Thyroid gland (tissue), 4 donors: ENCODE results near the gene ABR. TPM values are rescaled to one million over a fixed set of nuclear protein-coding genes. Genes with fewer than 3 reads are reported as not detected.

Experiments used
- DNase-seq, 2 donors: peaks; one replicate each; pipeline ENCODE4 v3.0.0-alpha.2; 2019
- H3K27ac ChIP-seq, 3 donors: fragments of 200-600 bp; sonication (generic); 1 replicate in 2 of 3; 2 replicates in 1 of 3; pipeline ENCODE4 v1.5.1; 2016 to 2019; ENCODE audit warnings: mild to moderate bottlenecking in 1 of 3, moderate library complexity in 1 of 3
- H3K27me3 ChIP-seq: fragments of 200-600 bp; sonication (generic); one replicate; pipeline ENCODE4 v1.5.1; 2019
- H3K36me3 ChIP-seq, 2 donors: fragments of 200-600 bp; sonication (generic); one replicate each; pipeline ENCODE4 v1.5.1; 2016 to 2019
- H3K4me1 ChIP-seq, 2 donors: fragments of 200-600 bp; sonication (generic); one replicate each; pipeline ENCODE4 v1.5.1; 2017 to 2019
- H3K4me3 ChIP-seq, 3 donors: fragments of 200-600 bp; sonication (generic); replicated peaks in 1 of 3; 1 replicate in 2 of 3; 2 replicates in 1 of 3; pipeline ENCODE4 v1.5.1; 2016; ENCODE audit warnings: mild to moderate bottlenecking in 1 of 3
- H3K9me3 ChIP-seq: fragments of 200-600 bp; sonication (generic); one replicate; pipeline ENCODE4 v1.5.1; 2017
- POLR2A ChIP-seq, 2 donors: fragments of 450-650 bp; IDR thresholded peaks; one replicate each; pipeline ENCODE4 v1.6.1; 2017; ENCODE audit warnings: antibody characterized with exemption in 2 of 2, mild to moderate bottlenecking in 2 of 2, moderate library complexity in 1 of 2
- WGBS, 2 donors: methylation state at CpG; one replicate each; pipeline ENCODE4 v1.1.5; 2017; 5-methylcytosine and 5-hydroxymethylcytosine counted together
- intact Hi-C: fragments of 100-400 bp; cut with DNase I; formaldehyde crosslinking; loops from one replicate; pipeline ENCODE4 v1.15.1; 2023
- total RNA-seq, 4 donors: library from RNA; depleted of rRNA; stranded (reverse); fragments of >200 nt; gene quantifications; one replicate each; pipeline ENCODE4 v1.2.3, GENCODE V29; 2016
- TF ChIP-seq, protein P1 (sequence below), 6 experiments: fragments of 200-600 bp in 3 of 6; fragments of 450-650 bp in 3 of 6; sonication (generic) in 3 of 6; IDR thresholded peaks; one replicate each; pipeline ENCODE4 v1.5.1; 2016 to 2019; ENCODE audit warnings: antibody characterized with exemption in 6 of 6, mild to moderate bottlenecking in 2 of 6, inconsistent platforms in 1 of 6, moderate library complexity in 1 of 6

The ABR gene
- total RNA-seq, 4 donors from 2014 or later: 23.7 to 33.7 (median 31.5) TPM

DNA sequence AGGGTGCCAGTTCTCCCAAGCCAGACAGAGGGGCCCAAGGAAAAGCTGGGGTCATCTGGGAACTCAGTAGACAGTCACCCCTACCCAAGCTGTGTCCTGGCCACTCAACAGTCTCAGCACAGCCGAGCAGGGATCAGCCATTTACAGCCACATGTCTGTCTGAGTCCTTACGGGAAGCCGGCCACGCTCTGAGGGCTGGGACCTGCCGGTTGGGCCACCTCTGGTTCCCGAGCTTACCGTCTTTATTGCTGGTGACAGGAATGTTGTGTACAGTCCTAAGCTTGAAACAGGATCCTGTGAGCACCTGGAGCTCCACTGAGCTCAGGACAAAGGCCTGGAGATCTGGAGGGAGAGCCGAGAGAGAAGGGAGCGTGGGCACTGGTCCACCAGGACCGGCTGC is 123.0 kb downstream of the ABR start:
- H3K9me3 ChIP-seq: no peaks in the 10 kb centered on the region
- TF ChIP-seq, protein P1, sequence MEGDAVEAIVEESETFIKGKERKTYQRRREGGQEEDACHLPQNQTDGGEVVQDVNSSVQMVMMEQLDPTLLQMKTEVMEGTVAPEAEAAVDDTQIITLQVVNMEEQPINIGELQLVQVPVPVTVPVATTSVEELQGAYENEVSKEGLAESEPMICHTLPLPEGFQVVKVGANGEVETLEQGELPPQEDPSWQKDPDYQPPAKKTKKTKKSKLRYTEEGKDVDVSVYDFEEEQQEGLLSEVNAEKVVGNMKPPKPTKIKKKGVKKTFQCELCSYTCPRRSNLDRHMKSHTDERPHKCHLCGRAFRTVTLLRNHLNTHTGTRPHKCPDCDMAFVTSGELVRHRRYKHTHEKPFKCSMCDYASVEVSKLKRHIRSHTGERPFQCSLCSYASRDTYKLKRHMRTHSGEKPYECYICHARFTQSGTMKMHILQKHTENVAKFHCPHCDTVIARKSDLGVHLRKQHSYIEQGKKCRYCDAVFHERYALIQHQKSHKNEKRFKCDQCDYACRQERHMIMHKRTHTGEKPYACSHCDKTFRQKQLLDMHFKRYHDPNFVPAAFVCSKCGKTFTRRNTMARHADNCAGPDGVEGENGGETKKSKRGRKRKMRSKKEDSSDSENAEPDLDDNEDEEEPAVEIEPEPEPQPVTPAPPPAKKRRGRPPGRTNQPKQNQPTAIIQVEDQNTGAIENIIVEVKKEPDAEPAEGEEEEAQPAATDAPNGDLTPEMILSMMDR (IDR thresholded peaks at IDR 0.05): no peak
- TF ChIP-seq POLR2A (IDR thresholded peaks at IDR 0.05): no peak
- WGBS, 2 donors: 75 to 84% methylated on average over 10 of the region's 10 CpGs
- no peak overlapping the region for H3K27ac ChIP-seq
- H3K36me3 ChIP-seq: peaks cover 0 to 12% of the 10 kb centered on the region in 2 donors
- peaks cover 0 to 4% of the 10 kb centered on the region in 2 donors for H3K4me1 ChIP-seq
- H3K4me3 ChIP-seq: no peak overlapping the region
- intact Hi-C loops: loop anchor here (10.0 kb wide), 1 partner anchor 262 kb away; no protein-coding TSS in a partner anchor
- DNase-seq: no peak
- H3K27me3 ChIP-seq: no peaks in the 10 kb centered on the region

DNA sequence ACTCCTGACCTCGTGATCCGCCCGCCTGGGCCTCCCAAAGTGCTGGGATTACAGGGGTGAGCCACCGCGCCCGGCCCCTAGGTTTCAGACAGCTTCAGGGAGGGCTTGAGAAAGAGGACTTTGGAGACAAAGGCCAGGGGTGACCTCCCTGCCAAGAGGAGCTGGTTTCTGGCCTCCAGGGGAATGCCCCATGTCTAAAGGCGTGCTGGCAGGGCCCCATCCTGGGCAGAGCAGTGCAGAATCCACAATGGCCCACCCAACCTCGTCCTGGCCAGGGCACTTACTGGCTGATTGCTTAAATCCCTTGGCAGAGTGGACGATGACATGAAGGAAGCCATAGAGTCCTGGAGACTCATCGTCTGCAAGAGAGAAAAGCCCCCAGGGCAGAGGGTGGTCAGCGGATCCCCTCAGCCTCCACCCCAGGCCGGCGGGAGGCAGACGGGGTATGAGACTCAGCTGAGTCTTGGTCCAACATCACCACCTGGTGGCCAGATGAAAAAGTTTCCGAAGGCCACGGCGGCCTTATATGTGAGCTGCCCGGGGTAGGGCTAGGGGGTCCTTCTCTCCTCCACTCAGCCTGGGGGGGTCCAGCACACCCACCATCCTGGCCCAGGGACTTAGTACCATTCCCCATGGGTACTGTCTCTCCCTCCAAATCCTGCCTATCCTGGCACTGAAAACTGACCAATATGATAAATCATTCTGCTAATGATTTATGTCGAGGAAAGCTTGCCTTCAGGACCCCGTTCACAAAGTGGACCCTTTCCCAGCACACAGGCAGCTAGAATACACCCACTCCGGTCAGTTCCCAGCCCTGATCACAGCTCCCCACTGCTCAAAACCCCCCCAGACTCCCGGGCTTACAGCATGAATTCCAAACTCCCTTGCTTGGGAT is 123.8 kb downstream of the ABR start:
- H3K27me3 ChIP-seq: no peaks in the 10 kb centered on the region
- peaks cover 0 to 4% of the 10 kb centered on the region in 2 donors for H3K4me1 ChIP-seq
- no peak overlapping the region for H3K27ac ChIP-seq
- TF ChIP-seq, protein P1 (IDR thresholded peaks at IDR 0.05): peak; percentile 44 to 74 (median 66)
- TF ChIP-seq POLR2A (IDR thresholded peaks at IDR 0.05): no peak
- H3K4me3 ChIP-seq: no peak overlapping the region
- DNase-seq: peak; percentile 53 to 64
- peaks cover 0 to 12% of the 10 kb centered on the region in 2 donors for H3K36me3 ChIP-seq
- no peaks in the 10 kb centered on the region for H3K9me3 ChIP-seq
- intact Hi-C loops: loop anchor here (10.0 kb wide), 1 partner anchor 261 kb away; no protein-coding TSS in a partner anchor
- 56 to 61% methylated on average over 18 to 22 of the region's 22 CpGs for WGBS, 2 donors

DNA sequence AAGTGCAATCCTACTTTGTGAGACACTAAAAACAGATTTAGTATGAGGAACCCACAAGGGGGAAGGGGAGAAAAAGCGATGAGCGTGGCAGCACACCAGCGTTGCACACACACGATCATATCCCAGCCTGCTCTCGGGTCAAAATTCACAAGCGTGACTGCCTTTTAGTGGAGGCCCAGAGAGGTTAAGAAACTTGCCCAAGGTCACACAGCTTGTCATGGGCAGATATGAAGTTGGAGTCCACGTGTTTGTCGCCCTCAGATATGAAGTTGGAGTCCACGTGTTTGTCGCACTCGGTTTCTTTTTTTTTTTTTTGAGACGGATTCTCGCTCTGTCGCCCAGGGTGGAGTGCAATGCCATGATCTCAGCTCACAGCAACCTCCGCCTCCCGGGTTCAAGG is 124.5 kb downstream of the ABR start:
- Histone ChIP-seq H3K4me1 (peaks cover 0 to 4% of the 10 kb centered on the region in 2 donors), H3K36me3 (peaks cover 0 to 12% of the 10 kb centered on the region in 2 donors), H3K27ac (no peak overlapping the region), H3K9me3 (no peaks in the 10 kb centered on the region), H3K27me3 (no peaks in the 10 kb centered on the region), H3K4me3 (no peak overlapping the region)
- no peak for DNase-seq
- intact Hi-C loops: loop anchor here (10.0 kb wide), 1 partner anchor 260 kb away; no protein-coding TSS in a partner anchor
- 87 to 89% methylated on average over 16 of the region's 16 CpGs for WGBS, 2 donors
- TF ChIP-seq, protein P1 (IDR thresholded peaks at IDR 0.05): no peak
- no peak for TF ChIP-seq POLR2A (IDR thresholded peaks at IDR 0.05)

DNA sequence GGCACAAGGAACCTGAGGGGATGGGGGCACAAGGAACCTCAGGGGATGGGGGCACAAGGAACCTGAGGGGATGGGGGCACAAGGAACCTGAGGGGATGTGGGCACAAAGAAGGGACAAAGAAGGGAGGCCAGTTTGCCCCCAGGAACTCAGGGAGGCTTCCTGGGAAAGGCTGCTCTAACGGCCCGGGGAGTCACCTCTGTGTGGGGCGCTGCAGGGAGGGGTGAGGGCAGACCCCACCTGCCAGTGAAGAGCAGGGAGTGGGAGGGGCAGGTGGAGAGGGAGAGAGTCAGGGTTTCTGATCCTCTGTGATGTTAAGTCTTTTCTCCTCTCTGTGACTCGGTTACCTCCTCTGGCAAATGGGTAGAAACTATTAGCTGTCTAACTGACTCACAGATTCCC is 125.1 kb downstream of the ABR start:
- H3K4me1 ChIP-seq: peaks cover 0 to 4% of the 10 kb centered on the region in 2 donors
- DNase-seq: no peak
- no peak for TF ChIP-seq POLR2A (IDR thresholded peaks at IDR 0.05)
- TF ChIP-seq, protein P1 (IDR thresholded peaks at IDR 0.05): no peak
- H3K27ac ChIP-seq: no peak overlapping the region
- WGBS, 2 donors: 92 to 93% methylated on average over 4 of the region's 4 CpGs
- H3K27me3 ChIP-seq: no peaks in the 10 kb centered on the region
- no peaks in the 10 kb centered on the region for H3K9me3 ChIP-seq
- H3K36me3 ChIP-seq: peaks cover 0 to 12% of the 10 kb centered on the region in 2 donors
- no peak overlapping the region for H3K4me3 ChIP-seq
- intact Hi-C loops: loop anchor here (10.0 kb wide), 1 partner anchor 260 kb away; no protein-coding TSS in a partner anchor
